GM23338 (cell line): Measurements from ENCODE around the gene BEST2. TPM values are rescaled to one million over a fixed set of nuclear protein-coding genes. Genes with fewer than 3 reads are reported as not detected.

Experiments
- ATAC-seq: fragments of 200-7000 bp; cut with Tn5 transposase; 3 replicates; pipeline ENCODE4 v1.9.1; 2020
- DNase-seq: peaks from one replicate; pipeline ENCODE4 v3.0.0-alpha.2; 2015; ENCODE audit warnings: low spot score
- H2AFZ ChIP-seq: fragments of 200-600 bp; sonication (generic); 2 replicates; pipeline ENCODE4 v1.8.0; 2016; ENCODE audit warnings: antibody characterized with exemption, mild to moderate bottlenecking, moderate library complexity
- H3F3A ChIP-seq: fragments of 200-600 bp; sonication (generic); replicated peaks from 2 replicates; pipeline ENCODE4 v1.8.0; 2017; ENCODE audit warnings: antibody characterized with exemption, mixed run types, low read depth
- H3K27ac ChIP-seq: fragments of 200-600 bp; sonication (generic); 2 replicates; pipeline ENCODE4 v1.6.1; 2016; ENCODE audit warnings: low read depth
- H3K27me3 ChIP-seq: fragments of 200-600 bp; sonication (generic); 2 replicates; pipeline ENCODE4 v1.8.0; 2016; ENCODE audit warnings: mild to moderate bottlenecking, mixed run types, moderate library complexity; ENCODE audit not compliant: insufficient read depth
- H3K36me3 ChIP-seq: fragments of 200-600 bp; sonication (generic); 2 replicates; pipeline ENCODE4 v1.8.0; 2016; ENCODE audit warnings: mild to moderate bottlenecking; ENCODE audit not compliant: insufficient read depth
- H3K4me1 ChIP-seq: fragments of 200-600 bp; sonication (generic); 2 replicates; pipeline ENCODE4 v1.8.0; 2016; ENCODE audit warnings: mild to moderate bottlenecking, moderate library complexity; ENCODE audit not compliant: insufficient read depth
- H3K4me2 ChIP-seq: fragments of 200-600 bp; sonication (generic); 2 replicates; pipeline ENCODE4 v1.7.1; 2017; ENCODE audit warnings: mixed run types
- H3K4me3 ChIP-seq: fragments of 200-600 bp; sonication (generic); 2 replicates; pipeline ENCODE4 v1.6.1; 2016; ENCODE audit warnings: mixed run types
- H3K79me2 ChIP-seq: fragments of 200-600 bp; sonication (generic); replicated peaks from 2 replicates; pipeline ENCODE4 v1.8.0; 2017; ENCODE audit warnings: mild to moderate bottlenecking; ENCODE audit not compliant: insufficient read depth
- H3K9me2 ChIP-seq: fragments of 200-600 bp; sonication (generic); 2 replicates; pipeline ENCODE4 v1.8.0; 2017; ENCODE audit not compliant: insufficient read depth
- H4K20me1 ChIP-seq: fragments of 200-600 bp; sonication (generic); replicated peaks from 2 replicates; pipeline ENCODE4 v1.8.0; 2017; ENCODE audit warnings: mild to moderate bottlenecking; ENCODE audit not compliant: insufficient read depth
- H3K27ac Mint-ChIP-seq: 2 replicates; pipeline ENCODE4 v1.8.0; 2020; ENCODE audit warnings: inconsistent platforms, mild to moderate bottlenecking, moderate library complexity, mixed read lengths
- H3K27me3 Mint-ChIP-seq: 3 replicates; pipeline ENCODE4 v1.8.0; 2022; ENCODE audit warnings: low read depth, mild to moderate bottlenecking, moderate library complexity, mixed read lengths, inconsistent platforms; ENCODE audit not compliant: insufficient read depth, poor library complexity
- H3K36me3 Mint-ChIP-seq: 3 replicates; pipeline ENCODE4 v1.8.0; 2021; ENCODE audit warnings: low read depth, mild to moderate bottlenecking, inconsistent platforms, moderate library complexity, mixed read lengths
- H3K4me1 Mint-ChIP-seq: 3 replicates; pipeline ENCODE4 v1.8.0; 2020; ENCODE audit warnings: mild to moderate bottlenecking, inconsistent platforms, mixed read lengths
- H3K4me3 Mint-ChIP-seq: 3 replicates; pipeline ENCODE4 v1.8.0; 2021; ENCODE audit warnings: moderate library complexity, mild to moderate bottlenecking, inconsistent platforms, mixed read lengths
- H3K9me3 Mint-ChIP-seq: 3 replicates; pipeline ENCODE4 v1.8.0; 2020; ENCODE audit warnings: moderate library complexity, mild to moderate bottlenecking, inconsistent platforms, mixed read lengths
- CREB1 ChIP-seq: fragments of 250-450 bp; sonication (Bioruptor Pico); IDR thresholded peaks from 2 replicates; pipeline ENCODE4 v1.5.0; 2020; ENCODE audit warnings: low read depth, mild to moderate bottlenecking, moderate library complexity
- CTCF ChIP-seq, 2 experiments: fragments of 200-600 bp in 1 of 2; sonication (generic) in 1 of 2; conservative IDR thresholded peaks; 2 replicates each; pipeline versions ENCODE4 v1.5.1 to v1.6.1; 2016 to 2017; ENCODE audit warnings: antibody characterized with exemption in 2 of 2, low read depth in 2 of 2, mild to moderate bottlenecking in 2 of 2, moderate library complexity in 1 of 2
- ETS1 ChIP-seq: IDR thresholded peaks from 2 replicates; pipeline ENCODE4 v1.6.1; 2016; ENCODE audit warnings: antibody characterized with exemption
- EZH2 ChIP-seq: fragments of 200-600 bp; sonication (generic); IDR thresholded peaks from one replicate; pipeline ENCODE4 v1.8.0; 2017; ENCODE audit warnings: antibody characterized with exemption, mild to moderate bottlenecking, low read depth; ENCODE audit not compliant: unreplicated experiment
- EZH2phosphoT487 ChIP-seq: fragments of 200-600 bp; sonication (generic); IDR thresholded peaks from one replicate; pipeline ENCODE4 v1.8.1; 2018; ENCODE audit warnings: antibody characterized with exemption; ENCODE audit not compliant: unreplicated experiment
- JUNB ChIP-seq: IDR thresholded peaks from one replicate; pipeline ENCODE4 v1.6.1; 2016; ENCODE audit warnings: antibody characterized with exemption; ENCODE audit not compliant: unreplicated experiment
- NANOG ChIP-seq: IDR thresholded peaks from 2 replicates; pipeline ENCODE4 v1.6.1; 2016; ENCODE audit warnings: antibody characterized with exemption, borderline replicate concordance
- POLR2AphosphoS5 ChIP-seq: IDR thresholded peaks from 2 replicates; pipeline ENCODE4 v1.6.1; 2016; ENCODE audit warnings: antibody characterized with exemption, low read depth
- REST ChIP-seq: IDR thresholded peaks from one replicate; pipeline ENCODE4 v1.6.1; 2018; ENCODE audit warnings: antibody characterized with exemption; ENCODE audit not compliant: unreplicated experiment
- STAT1 ChIP-seq: IDR thresholded peaks from one replicate; pipeline ENCODE4 v1.6.1; 2016; ENCODE audit warnings: antibody characterized with exemption; ENCODE audit not compliant: unreplicated experiment
- ZNF114 ChIP-seq: fragments of 250-450 bp; sonication (Bioruptor Pico); IDR thresholded peaks from 2 replicates; pipeline ENCODE4 v1.5.0; 2020; ENCODE audit warnings: mild to moderate bottlenecking, moderate library complexity
- ZNF331 ChIP-seq: fragments of 250-450 bp; sonication (Bioruptor Pico); IDR thresholded peaks from 2 replicates; pipeline ENCODE4 v1.5.0; 2020; ENCODE audit warnings: low read depth, mild to moderate bottlenecking, moderate library complexity
- ZNF462 ChIP-seq: fragments of 250-450 bp; sonication (Bioruptor Pico); IDR thresholded peaks from 2 replicates; pipeline ENCODE4 v1.5.0; 2020; ENCODE audit warnings: mild to moderate bottlenecking, moderate library complexity
- polyA plus RNA-seq: library from polyadenylated mRNA; unstranded; fragments of >200 nt; fragmentation: Nextera tagmentation; extraction: Ambion mirVana; gene quantifications from 2 replicates; pipeline ENCODE4 v1.2.1, GENCODE V29; 2016
- total RNA-seq: library from RNA; depleted of rRNA; stranded (reverse); fragments of >200 nt; shearing (Covaris generic); gene quantifications from 2 replicates; pipeline ENCODE4 v1.2.3, GENCODE V29; 2014

The BEST2 gene
- total and polyA plus RNA-seq, 2 experiments from 2014 or later, result 1.2 to 10.4 TPM

GRCh38 chr19:12767666-12768065 lies 16.1 kb downstream of the BEST2 start:
- Histone ChIP-seq H2AFZ (no peak overlapping the region), H4K20me1 (no peaks in the 10 kb centered on the region; the same call in 1 of the 2 replicates), H3K4me3 (no peak overlapping the region), H3K4me2 (no peak overlapping the region), H3K27ac (no peak overlapping the region), H3K9me2 (no peaks in the 10 kb centered on the region), H3K27me3 (no peaks in the 10 kb centered on the region), H3K36me3 (0 out of 2 replicates have a peak, but pooled peaks cover 9% of the 10 kb centered on the region), H3F3A (peaks cover 27% of the 10 kb centered on the region), H3K79me2 (0 out of 2 replicates have a peak, but pooled peaks cover 3% of the 10 kb centered on the region), H3K4me1 (peaks cover 9% of the 10 kb centered on the region; the same call in 1 of the 2 replicates)
- H3K36me3 Mint-ChIP-seq, result peaks cover 55% of the 10 kb centered on the region
- H3K27me3 Mint-ChIP-seq, result peaks cover 28% of the 10 kb centered on the region
- H3K27ac Mint-ChIP-seq, result no peak overlapping the region
- peaks cover 15% of the 10 kb centered on the region for H3K4me1 Mint-ChIP-seq
- TF ChIP-seq REST, result no peak
- TF ChIP-seq NANOG, result no peak
- TF ChIP-seq POLR2AphosphoS5, result no peak
- no peak for TF ChIP-seq EZH2
- TF ChIP-seq ETS1, result no peak
- TF ChIP-seq CREB1 (CRISPR knock-in tag), result no peak
- TF ChIP-seq JUNB, result no peak
- no peak for TF ChIP-seq ZNF114 (CRISPR knock-in tag)
- no peak for TF ChIP-seq ZNF462 (CRISPR knock-in tag)
- no peak for TF ChIP-seq EZH2phosphoT487
- TF ChIP-seq CTCF (conservative IDR thresholded peaks at IDR 0.05; ENCODE audit: low read depth in 2 of 2), result no peak
- TF ChIP-seq ZNF331 (CRISPR knock-in tag), result no peak
- TF ChIP-seq STAT1, result no peak
- peaks cover 3% of the 10 kb centered on the region; the same call in 2 of the 3 replicates for H3K9me3 Mint-ChIP-seq
- no peak overlapping the region for H3K4me3 Mint-ChIP-seq
- no peak for DNase-seq
- no peak for ATAC-seq
